ENCODE data around the gene IRAK2.

IRAK2 gene

GRCh38 chr3:10192953-10193691, 28.4 kb downstream of the IRAK2 start:
- DNase-seq, result peak; percentile 62

- DNase-seq, result no peak
These were observed 29.1 kb downstream of the IRAK2 start for GRCh38 chr3:10193692-10194327.

GRCh38 chr3:10194328-10195071, 29.8 kb downstream of the IRAK2 start:
- peak; percentile 73 for DNase-seq

- no peak for DNase-seq
These were observed 30.8 kb downstream of the IRAK2 start for GRCh38 chr3:10195366-10196089.

- DNase-seq, result no peak
These were observed 31.8 kb downstream of the IRAK2 start for GRCh38 chr3:10196389-10197052.

- DNase-seq, result no peak
These were observed 33.5 kb downstream of the IRAK2 start for GRCh38 chr3:10198226-10198625.

GRCh38 chr3:10198761-10199649, 34.3 kb downstream of the IRAK2 start:
- peak; percentile 87 for DNase-seq

- DNase-seq, result no peak
These were observed 40.2 kb downstream of the IRAK2 start for GRCh38 chr3:10204921-10205320.

GRCh38 chr3:10205451-10206165, 40.9 kb downstream of the IRAK2 start:
- DNase-seq, result no peak

GRCh38 chr3:10206166-10206511, 41.4 kb downstream of the IRAK2 start:
- no peak for DNase-seq

- DNase-seq, result no peak
These were observed 48.6 kb downstream of the IRAK2 start for GRCh38 chr3:10213156-10213792.

GRCh38 chr3:10215578-10216368, 51.1 kb downstream of the IRAK2 start:
- no peak for DNase-seq

GRCh38 chr3:10217359-10217758, 52.6 kb downstream of the IRAK2 start:
- DNase-seq, result no peak

- no peak for DNase-seq
These were observed 55.0 kb downstream of the IRAK2 start for GRCh38 chr3:10219737-10220136.

- peak; percentile 54 for DNase-seq
These were observed 59.2 kb downstream of the IRAK2 start for GRCh38 chr3:10223676-10224639.

- DNase-seq, result peak; percentile 78
These were observed 60.3 kb downstream of the IRAK2 start for GRCh38 chr3:10224794-10225665.

GRCh38 chr3:10226293-10226692, 61.6 kb downstream of the IRAK2 start:
- no peak for DNase-seq
